GM12878 (cell line): Measurements from ENCODE around the gene IPCEF1. TPM values are rescaled to one million over a fixed set of nuclear protein-coding genes. Genes with fewer than 3 reads are reported as not detected.

Experiments
- ATAC-seq: fragments of 200-7000 bp; cut with Tn5 transposase; 3 replicates; pipeline ENCODE4 v1.9.1; 2020; ENCODE audit warnings: mild to moderate bottlenecking, moderate library complexity
- BruUV-seq: library from RNA; stranded (reverse); fragments of 400-500 nt; replicated peaks from 2 replicates; lab custom pipeline; 2021; lab: Mats Ljungman, UMichigan
- CTCF ChIA-PET: fragments of 300-600 bp; sonication (Branson Sonifier 250); formaldehyde crosslinking; extraction: SDS; loops from one replicate; lab custom pipeline; 2021; ENCODE audit warnings: inconsistent platforms; lab: Yijun Ruan, JAX
- POLR2A ChIA-PET: fragments of 350-600 bp; formaldehyde crosslinking; extraction: SDS; loops from one replicate; lab custom pipeline; 2021; ENCODE audit warnings: inconsistent platforms; lab: Charles Lee
- RAD21 ChIA-PET: fragments of 300-600 bp; sonication (Branson Sonifier 250); formaldehyde crosslinking; loops from one replicate; lab custom pipeline; 2023; ENCODE audit warnings: antibody characterized with exemption; ENCODE audit not compliant: unreplicated experiment; lab: Charles Lee
- SMC1A ChIA-PET: fragments of 300-600 bp; sonication (Branson Sonifier 250); formaldehyde crosslinking; loops from one replicate; lab custom pipeline; 2023; ENCODE audit not compliant: unreplicated experiment, uncharacterized antibody; lab: Charles Lee
- DNase-seq: peaks from one replicate; pipeline ENCODE4 v3.0.0-alpha.2; 2011; ENCODE audit warnings: low read depth, low spot score
- FAIRE-seq: peaks from 3 replicates; lab custom pipeline; 2011; peaks lifted over from hg19 to GRCh38; lab: Jason Lieb, UNC
- H2AFZ ChIP-seq: 2 replicates; pipeline ENCODE4 v1.6.0; 2011; ENCODE audit warnings: low read depth, low read length, control low read depth; ENCODE audit not compliant: control insufficient read depth
- H3K27ac ChIP-seq: 2 replicates; pipeline ENCODE4 v1.5.1; 2011; ENCODE audit warnings: control low read depth; ENCODE audit not compliant: control insufficient read depth, insufficient read depth
- H3K27me3 ChIP-seq, 2 experiments: replicated peaks in 1 of 2; 2 replicates each; pipeline versions ENCODE4 v1.6.0 to v1.6.1; 2011; ENCODE audit warnings: low read length in 1 of 2; ENCODE audit not compliant: control insufficient read depth in 2 of 2, insufficient read depth in 2 of 2
- H3K36me3 ChIP-seq, 2 experiments: 2 replicates each; pipeline ENCODE4 v1.5.1; 2011; ENCODE audit warnings: low read length in 1 of 2; ENCODE audit not compliant: control insufficient read depth in 2 of 2, insufficient read depth in 2 of 2
- H3K4me1 ChIP-seq: 2 replicates; pipeline ENCODE4 v1.6.1; 2011; ENCODE audit warnings: mild to moderate bottlenecking, low read length, moderate library complexity, mixed read lengths; ENCODE audit not compliant: control insufficient read depth, insufficient read depth
- H3K4me2 ChIP-seq: 2 replicates; pipeline ENCODE4 v1.6.0; 2011; ENCODE audit warnings: control low read depth; ENCODE audit not compliant: control insufficient read depth, insufficient read depth
- H3K4me3 ChIP-seq: fragments of 200-600 bp; sonication (generic); 2 replicates; pipeline ENCODE4 v1.5.1; 2016
- H3K79me2 ChIP-seq: 2 replicates; pipeline ENCODE4 v1.6.0; 2011; ENCODE audit warnings: low read length; ENCODE audit not compliant: control insufficient read depth, insufficient read depth
- H3K9ac ChIP-seq: 2 replicates; pipeline ENCODE4 v1.8.0; 2011; ENCODE audit warnings: low read length, control low read depth, mixed read lengths; ENCODE audit not compliant: control insufficient read depth, insufficient read depth
- H3K9me3 ChIP-seq: replicated peaks from 3 replicates; pipeline ENCODE4 v1.5.1; 2011; ENCODE audit warnings: mild to moderate bottlenecking, low read length; ENCODE audit not compliant: control insufficient read depth, insufficient read depth
- H4K20me1 ChIP-seq: 2 replicates; pipeline ENCODE4 v1.6.0; 2011; ENCODE audit not compliant: control insufficient read depth, insufficient read depth
- BMI1 ChIP-seq: fragments of 450-650 bp; IDR thresholded peaks from 2 replicates; pipeline ENCODE4 v1.6.1; 2016; ENCODE audit warnings: mild to moderate bottlenecking, moderate library complexity, borderline replicate concordance
- ETV6 ChIP-seq, 2 experiments: fragments of 450-650 bp in 1 of 2; IDR thresholded peaks in 1 of 2; conservative IDR thresholded peaks in 1 of 2; 2 replicates each; pipeline ENCODE4 v1.6.1; 2014; ENCODE audit warnings: antibody characterized with exemption in 1 of 2, borderline replicate concordance in 1 of 2, low read depth in 1 of 2, mild to moderate bottlenecking in 1 of 2, moderate library complexity in 1 of 2
- HDAC6 ChIP-seq: fragments of 200-600 bp; sonication (generic); IDR thresholded peaks from one replicate; pipeline ENCODE4 v1.8.0; 2017; ENCODE audit warnings: antibody characterized with exemption; ENCODE audit not compliant: unreplicated experiment
- IRF5 ChIP-seq: fragments of 450-650 bp; IDR thresholded peaks from 2 replicates; pipeline ENCODE4 v1.6.1; 2017; ENCODE audit warnings: borderline replicate concordance
- MTA2 ChIP-seq: fragments of 450-650 bp; IDR thresholded peaks from 2 replicates; pipeline ENCODE4 v1.6.1; 2016; ENCODE audit warnings: low read depth, mild to moderate bottlenecking, moderate library complexity
- NR2C1 ChIP-seq: fragments of 450-650 bp; IDR thresholded peaks from 2 replicates; pipeline ENCODE4 v1.6.1; 2017; ENCODE audit warnings: antibody characterized with exemption, mild to moderate bottlenecking, moderate library complexity
- RB1 ChIP-seq: fragments of 450-650 bp; formaldehyde crosslinking; IDR thresholded peaks from 2 replicates; pipeline ENCODE4 v1.6.1; 2017; ENCODE audit warnings: mild to moderate bottlenecking, borderline replicate concordance
- RELA ChIP-seq: fragments of 450-650 bp; IDR thresholded peaks from 2 replicates; pipeline ENCODE4 v1.8.0; 2014; ENCODE audit warnings: borderline replicate concordance; ENCODE audit not compliant: partially characterized antibody
- RFX5 ChIP-seq: IDR thresholded peaks from 2 replicates; pipeline ENCODE4 v1.6.1; 2011; ENCODE audit warnings: low read depth, low read length, improper control_type of control experiment
- TBL1XR1 ChIP-seq: IDR thresholded peaks from 2 replicates; pipeline ENCODE4 v1.6.1; 2012; ENCODE audit warnings: low read depth, low read length, improper control_type of control experiment
- TCF3 ChIP-seq: IDR thresholded peaks from 2 replicates; pipeline ENCODE4 v1.6.1; 2012; ENCODE audit warnings: low read depth, mild to moderate bottlenecking, low read length, borderline replicate concordance; ENCODE audit not compliant: insufficient read depth
- TCF7 ChIP-seq: IDR thresholded peaks from 2 replicates; pipeline ENCODE4 v1.6.1; 2014; ENCODE audit warnings: antibody characterized with exemption, borderline replicate concordance
- ZNF687 ChIP-seq: fragments of 450-650 bp; IDR thresholded peaks from 2 replicates; pipeline ENCODE4 v1.6.1; 2017; ENCODE audit warnings: mild to moderate bottlenecking, moderate library complexity
- WGBS: methylation state at CpG from one replicate; pipeline ENCODE4 v1.1.6; 2016; ENCODE audit warnings: low lambda C conversion rate; ENCODE audit not compliant: insufficient replicate concordance, insufficient coverage; ENCODE audit errors: missing lambda C conversion rate; 5-methylcytosine and 5-hydroxymethylcytosine counted together
- in situ Hi-C: fragments of 300-500 bp; cut with MboI; formaldehyde crosslinking; loops from 9 replicates; pipeline ENCODE4 v1.14.3; 2018; ENCODE audit warnings: mixed read lengths
- intact Hi-C: fragments of 100-400 bp; cut with micrococcal nuclease; formaldehyde crosslinking; loops from one replicate; pipeline ENCODE4 v1.14.2; 2022; ENCODE audit not compliant: unreplicated experiment
- polyA plus RNA-seq, 11 experiments: library from polyadenylated mRNA; depleted of rRNA in 4 of 11; unstranded in 6 of 11; stranded (reverse) in 5 of 11; fragments of >200 nt; fragmentation: Nextera tagmentation in 4 of 11; fragmentation: Illumina TruSeq in 1 of 11; extraction: Ambion mirVana in 4 of 11; extraction: Trizol in 1 of 11; gene quantifications; 1 replicate in 1 of 11; 2 replicates in 10 of 11; pipeline versions ENCODE4 v1.2.1 to v1.2.3, GENCODE V29; 2011 to 2016; ENCODE audit warnings: inconsistent platforms in 2 of 11, missing spikeins in 2 of 11, low read depth in 1 of 11
- total RNA-seq, 4 experiments: library from RNA; depleted of rRNA in 3 of 4; stranded (reverse); fragments of >200 nt in 3 of 4; fragmentation: Illumina TruSeq in 1 of 4; extraction: Trizol in 1 of 4; gene quantifications; 2 replicates each; pipeline versions ENCODE4 v1.2.1 to v1.2.3, GENCODE V29; 2013 to 2021
- TF ChIP-seq, protein P1 (sequence below): IDR thresholded peaks from 2 replicates; pipeline ENCODE4 v1.6.1; 2012; ENCODE audit warnings: mild to moderate bottlenecking, low read depth, low read length

The IPCEF1 gene
- total and polyA plus RNA-seq, 10 of the 15 experiments (the other 5 are each of a cell fraction or from before 2014, with no cell fraction given): 1.3 to 137 (median 4.2) TPM

- no peak overlapping the region for H2AFZ ChIP-seq
- H3K27ac ChIP-seq: no peak overlapping the region
- H4K20me1 ChIP-seq: no peaks in the 10 kb centered on the region
- H3K27me3 ChIP-seq: no peaks in the 10 kb centered on the region
- H3K79me2 ChIP-seq: no peaks in the 10 kb centered on the region
- intact Hi-C loops: no loop called here
- H3K4me2 ChIP-seq: no peak overlapping the region
- no TSS peak for BruUV-seq
- FAIRE-seq (no peak), ATAC-seq (no peak), DNase-seq (no peak)
- H3K4me3 ChIP-seq: no peak overlapping the region
- H3K4me1 ChIP-seq: no peaks in the 10 kb centered on the region
- WGBS: 67% methylated on average over 3 of the region's 3 CpGs
- H3K9me3 ChIP-seq: no peaks in the 10 kb centered on the region
- in situ Hi-C loops: no loop called here
- no peak overlapping the region for H3K9ac ChIP-seq
- CTCF ChIA-PET: interaction anchor here (0.6 to 1.5 kb wide), 4 partner anchors 23 to 271 kb away, joined by 3 read pairs; no protein-coding TSS in a partner anchor
- H3K36me3 ChIP-seq: peaks cover 0 to 5% of the 10 kb centered on the region in 2 experiments
- RAD21 ChIA-PET: interaction anchor here (0.6 to 1.7 kb wide), 3 partner anchors 63 to 939 kb away, joined by 3 to 5 read pairs (median 3); no protein-coding TSS in a partner anchor
- POLR2A ChIA-PET: no interaction called here
- SMC1A ChIA-PET: interaction anchor here (1.2 kb wide), 1 partner anchor 61 kb away, joined by 4 read pairs; no protein-coding TSS in a partner anchor
- TF ChIP-seq MTA2 (no peak), RB1 (no peak), HDAC6 (no peak), RFX5 (no peak), TCF3 (no peak), IRF5 (no peak), RELA (no peak), ZNF687 (no peak), BMI1 (no peak), TCF7 (no peak), ETV6 (conservative IDR thresholded peaks at IDR 0.05 in 1 of 2, IDR thresholded peaks at IDR 0.05 in 1 of 2; ENCODE audit: borderline replicate concordance in 1 of 2, low read depth in 1 of 2) (no peak), NR2C1 (no peak), TBL1XR1 (no peak)
- TF ChIP-seq, protein P1, sequence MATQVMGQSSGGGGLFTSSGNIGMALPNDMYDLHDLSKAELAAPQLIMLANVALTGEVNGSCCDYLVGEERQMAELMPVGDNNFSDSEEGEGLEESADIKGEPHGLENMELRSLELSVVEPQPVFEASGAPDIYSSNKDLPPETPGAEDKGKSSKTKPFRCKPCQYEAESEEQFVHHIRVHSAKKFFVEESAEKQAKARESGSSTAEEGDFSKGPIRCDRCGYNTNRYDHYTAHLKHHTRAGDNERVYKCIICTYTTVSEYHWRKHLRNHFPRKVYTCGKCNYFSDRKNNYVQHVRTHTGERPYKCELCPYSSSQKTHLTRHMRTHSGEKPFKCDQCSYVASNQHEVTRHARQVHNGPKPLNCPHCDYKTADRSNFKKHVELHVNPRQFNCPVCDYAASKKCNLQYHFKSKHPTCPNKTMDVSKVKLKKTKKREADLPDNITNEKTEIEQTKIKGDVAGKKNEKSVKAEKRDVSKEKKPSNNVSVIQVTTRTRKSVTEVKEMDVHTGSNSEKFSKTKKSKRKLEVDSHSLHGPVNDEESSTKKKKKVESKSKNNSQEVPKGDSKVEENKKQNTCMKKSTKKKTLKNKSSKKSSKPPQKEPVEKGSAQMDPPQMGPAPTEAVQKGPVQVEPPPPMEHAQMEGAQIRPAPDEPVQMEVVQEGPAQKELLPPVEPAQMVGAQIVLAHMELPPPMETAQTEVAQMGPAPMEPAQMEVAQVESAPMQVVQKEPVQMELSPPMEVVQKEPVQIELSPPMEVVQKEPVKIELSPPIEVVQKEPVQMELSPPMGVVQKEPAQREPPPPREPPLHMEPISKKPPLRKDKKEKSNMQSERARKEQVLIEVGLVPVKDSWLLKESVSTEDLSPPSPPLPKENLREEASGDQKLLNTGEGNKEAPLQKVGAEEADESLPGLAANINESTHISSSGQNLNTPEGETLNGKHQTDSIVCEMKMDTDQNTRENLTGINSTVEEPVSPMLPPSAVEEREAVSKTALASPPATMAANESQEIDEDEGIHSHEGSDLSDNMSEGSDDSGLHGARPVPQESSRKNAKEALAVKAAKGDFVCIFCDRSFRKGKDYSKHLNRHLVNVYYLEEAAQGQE: no peak
Measured at GRCh38 chr6:154213782-154214181, 142.8 kb downstream of the IPCEF1 start.
